Neural cell (in vitro differentiated cells): ENCODE results near the gene PLPP3. TPM values are rescaled to one million over a fixed set of nuclear protein-coding genes. Genes with fewer than 3 reads are reported as not detected.

Experiments
- H2AFZ ChIP-seq: fragments of 200-600, 300-800 bp; sonication (generic), shearing (Covaris generic); 2 replicates; pipeline ENCODE4 v1.6.0; 2014; ENCODE audit warnings: low read depth, mild to moderate bottlenecking, antibody characterized with exemption, low read length, moderate library complexity
- H3F3A ChIP-seq: fragments of 200-600 bp; shearing (Covaris generic); 2 replicates; pipeline ENCODE4 v1.6.1; 2016; ENCODE audit warnings: mild to moderate bottlenecking, moderate library complexity, mixed read lengths, antibody characterized with exemption, low read length; ENCODE audit not compliant: insufficient read depth, poor library complexity, severe bottlenecking
- H3K27ac ChIP-seq: fragments of 200-600, 300-800 bp; sonication (generic), shearing (Covaris generic); 2 replicates; pipeline ENCODE4 v1.5.1; 2014; ENCODE audit warnings: mild to moderate bottlenecking, low read length, moderate library complexity
- H3K27me3 ChIP-seq: fragments of 300-800, 200-600 bp; sonication (generic), shearing (Covaris generic); 2 replicates; pipeline ENCODE4 v1.6.0; 2014; ENCODE audit warnings: mild to moderate bottlenecking, low read depth, low read length, moderate library complexity; ENCODE audit not compliant: insufficient read depth
- H3K36me3 ChIP-seq: fragments of 300-800, 200-600 bp; sonication (generic), shearing (Covaris generic); 2 replicates; pipeline ENCODE4 v1.5.1; 2014; ENCODE audit warnings: mild to moderate bottlenecking, antibody characterized with exemption, low read length, moderate library complexity; ENCODE audit not compliant: insufficient read depth
- H3K4me2 ChIP-seq: fragments of 300-800, 200-600 bp; sonication (generic), shearing (Covaris generic); 2 replicates; pipeline ENCODE4 v1.6.0; 2014; ENCODE audit warnings: mild to moderate bottlenecking, low read length
- H3K4me3 ChIP-seq: fragments of 300-800, 200-600 bp; sonication (generic), shearing (Covaris generic); 2 replicates; pipeline ENCODE4 v1.5.1; 2014; ENCODE audit warnings: mild to moderate bottlenecking, low read length, moderate library complexity
- H3K79me2 ChIP-seq: fragments of 200-600 bp; shearing (Covaris generic); replicated peaks from 2 replicates; pipeline ENCODE4 v1.6.0; 2014; ENCODE audit warnings: mild to moderate bottlenecking, low read length, moderate library complexity; ENCODE audit not compliant: insufficient read depth
- H3K9ac ChIP-seq: fragments of 300-800, 200-600 bp; sonication (generic), shearing (Covaris generic); 2 replicates; pipeline ENCODE4 v1.6.1; 2016; ENCODE audit warnings: mild to moderate bottlenecking, low read length, mixed read lengths
- H3K9me2 ChIP-seq: fragments of 200-600 bp; shearing (Covaris generic); 2 replicates; pipeline ENCODE4 v1.6.1; 2016; ENCODE audit warnings: mild to moderate bottlenecking, low read length, mixed read lengths; ENCODE audit not compliant: insufficient read depth
- H3K9me3 ChIP-seq: fragments of 200-600, 300-800 bp; sonication (generic), shearing (Covaris generic); 2 replicates; pipeline ENCODE4 v1.6.1; 2016; ENCODE audit warnings: mild to moderate bottlenecking, mixed run types, low read length, moderate library complexity, mixed read lengths
- H4K20me1 ChIP-seq: fragments of 200-600 bp; shearing (Covaris generic); 2 replicates; pipeline ENCODE4 v1.6.1; 2016; ENCODE audit warnings: mild to moderate bottlenecking, mixed run types; ENCODE audit not compliant: insufficient read depth
- CTCF ChIP-seq: fragments of 450-650 bp; IDR thresholded peaks from 2 replicates; pipeline ENCODE4 v1.5.1; 2014; ENCODE audit warnings: antibody characterized with exemption, mild to moderate bottlenecking, moderate library complexity; ENCODE audit not compliant: poor library complexity, severe bottlenecking
- EP300 ChIP-seq: fragments of 450-650 bp; conservative IDR thresholded peaks from 2 replicates; pipeline ENCODE4 v1.6.1; 2014; ENCODE audit warnings: antibody characterized with exemption, mild to moderate bottlenecking, moderate library complexity; ENCODE audit not compliant: poor library complexity, severe bottlenecking
- EZH2 ChIP-seq: fragments of 200-600, 300-800 bp; shearing (Covaris generic), sonication (generic); IDR thresholded peaks from 2 replicates; pipeline ENCODE4 v1.6.1; 2014; ENCODE audit warnings: antibody characterized with exemption, low read length, borderline replicate concordance, mild to moderate bottlenecking; ENCODE audit not compliant: insufficient read depth, poor library complexity, severe bottlenecking
- MXI1 ChIP-seq: fragments of 450-650 bp; conservative IDR thresholded peaks from 2 replicates; pipeline ENCODE4 v1.6.1; 2014; ENCODE audit warnings: antibody characterized with exemption, mild to moderate bottlenecking; ENCODE audit not compliant: poor library complexity, severe bottlenecking
- POLR2AphosphoS5 ChIP-seq: IDR thresholded peaks from 2 replicates; pipeline ENCODE4 v1.6.1; 2012
- RAD21 ChIP-seq: fragments of 450-650 bp; conservative IDR thresholded peaks from 2 replicates; pipeline ENCODE4 v1.6.1; 2014; ENCODE audit warnings: antibody characterized with exemption, mild to moderate bottlenecking, moderate library complexity
- SMC3 ChIP-seq: fragments of 450-650 bp; conservative IDR thresholded peaks from 2 replicates; pipeline ENCODE4 v1.6.1; 2014; ENCODE audit warnings: antibody characterized with exemption, mild to moderate bottlenecking, moderate library complexity; ENCODE audit not compliant: poor library complexity
- TAF1 ChIP-seq: IDR thresholded peaks from 2 replicates; pipeline ENCODE4 v1.6.1; 2012; ENCODE audit warnings: low read depth
- polyA plus RNA-seq: library from polyadenylated mRNA; depleted of rRNA; stranded (reverse); fragments of >200 nt; gene quantifications from 2 replicates; pipeline ENCODE4 v1.2.3, GENCODE V29; 2014
- TF ChIP-seq, protein P1 (sequence below): IDR thresholded peaks from 2 replicates; pipeline ENCODE4 v1.6.1; 2012; ENCODE audit warnings: borderline replicate concordance

Gene PLPP3
- polyA plus RNA-seq, 1 donor from 2014 or later: 2.1 TPM

DNA sequence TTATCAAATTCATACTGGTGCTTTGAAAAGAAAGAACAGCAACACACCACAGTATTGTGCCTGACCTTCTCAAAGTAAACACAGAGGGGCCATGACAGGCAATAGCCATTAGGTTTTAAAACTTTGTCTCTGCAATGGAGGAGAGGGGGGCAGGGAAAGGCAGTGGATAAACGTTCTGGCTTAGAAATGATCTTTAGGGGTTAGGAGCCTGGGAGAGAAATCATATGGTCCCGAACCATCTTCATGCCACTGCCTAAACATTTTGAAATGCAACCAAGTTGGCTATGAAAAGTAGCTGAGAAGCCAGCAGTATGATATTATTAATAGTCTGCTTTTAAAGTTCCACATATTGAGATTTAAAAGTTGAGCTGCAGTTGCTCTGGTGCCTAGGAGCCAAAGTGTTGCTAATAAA lies 39.8 kb downstream of the PLPP3 start:
- H3K4me2 ChIP-seq: no peak overlapping the region
- H3K27me3 ChIP-seq: no peaks in the 10 kb centered on the region
- H3K36me3 ChIP-seq: no peaks in the 10 kb centered on the region
- H3K4me3 ChIP-seq: no peak overlapping the region
- no peaks in the 10 kb centered on the region for H4K20me1 ChIP-seq
- H3K9me2 ChIP-seq: no peaks in the 10 kb centered on the region
- H3F3A ChIP-seq: no peaks in the 10 kb centered on the region
- H3K79me2 ChIP-seq: peaks cover 5% of the 10 kb centered on the region
- no peaks in the 10 kb centered on the region for H3K9me3 ChIP-seq
- H3K27ac ChIP-seq: no peak overlapping the region
- TF ChIP-seq SMC3: no peak
- no peak for TF ChIP-seq EZH2
- TF ChIP-seq, protein P1, sequence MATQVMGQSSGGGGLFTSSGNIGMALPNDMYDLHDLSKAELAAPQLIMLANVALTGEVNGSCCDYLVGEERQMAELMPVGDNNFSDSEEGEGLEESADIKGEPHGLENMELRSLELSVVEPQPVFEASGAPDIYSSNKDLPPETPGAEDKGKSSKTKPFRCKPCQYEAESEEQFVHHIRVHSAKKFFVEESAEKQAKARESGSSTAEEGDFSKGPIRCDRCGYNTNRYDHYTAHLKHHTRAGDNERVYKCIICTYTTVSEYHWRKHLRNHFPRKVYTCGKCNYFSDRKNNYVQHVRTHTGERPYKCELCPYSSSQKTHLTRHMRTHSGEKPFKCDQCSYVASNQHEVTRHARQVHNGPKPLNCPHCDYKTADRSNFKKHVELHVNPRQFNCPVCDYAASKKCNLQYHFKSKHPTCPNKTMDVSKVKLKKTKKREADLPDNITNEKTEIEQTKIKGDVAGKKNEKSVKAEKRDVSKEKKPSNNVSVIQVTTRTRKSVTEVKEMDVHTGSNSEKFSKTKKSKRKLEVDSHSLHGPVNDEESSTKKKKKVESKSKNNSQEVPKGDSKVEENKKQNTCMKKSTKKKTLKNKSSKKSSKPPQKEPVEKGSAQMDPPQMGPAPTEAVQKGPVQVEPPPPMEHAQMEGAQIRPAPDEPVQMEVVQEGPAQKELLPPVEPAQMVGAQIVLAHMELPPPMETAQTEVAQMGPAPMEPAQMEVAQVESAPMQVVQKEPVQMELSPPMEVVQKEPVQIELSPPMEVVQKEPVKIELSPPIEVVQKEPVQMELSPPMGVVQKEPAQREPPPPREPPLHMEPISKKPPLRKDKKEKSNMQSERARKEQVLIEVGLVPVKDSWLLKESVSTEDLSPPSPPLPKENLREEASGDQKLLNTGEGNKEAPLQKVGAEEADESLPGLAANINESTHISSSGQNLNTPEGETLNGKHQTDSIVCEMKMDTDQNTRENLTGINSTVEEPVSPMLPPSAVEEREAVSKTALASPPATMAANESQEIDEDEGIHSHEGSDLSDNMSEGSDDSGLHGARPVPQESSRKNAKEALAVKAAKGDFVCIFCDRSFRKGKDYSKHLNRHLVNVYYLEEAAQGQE: no peak
- no peak for TF ChIP-seq RAD21
- TF ChIP-seq TAF1: no peak
- TF ChIP-seq CTCF: no peak
- H2AFZ ChIP-seq: no peak overlapping the region
- no peak overlapping the region for H3K9ac ChIP-seq

DNA sequence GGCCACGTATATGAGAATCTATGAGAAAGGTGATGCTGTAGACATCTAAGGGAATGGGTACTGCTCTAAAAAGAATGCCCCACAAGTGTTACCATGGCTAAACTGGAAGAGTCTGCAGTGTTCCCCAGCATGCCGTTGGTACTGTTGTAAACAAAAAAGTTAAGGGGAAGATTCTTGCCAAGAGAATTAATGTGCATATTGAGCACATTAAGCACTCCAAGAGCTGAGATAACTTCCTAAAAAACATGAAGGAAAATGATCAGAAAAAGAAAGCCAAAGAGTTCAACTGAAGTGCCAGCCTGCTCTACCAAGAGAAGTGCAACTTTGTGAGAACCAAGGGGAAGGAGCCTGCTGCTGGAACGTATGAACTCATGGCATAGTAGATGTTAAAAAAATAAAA lies 40.8 kb downstream of the PLPP3 start:
- TF ChIP-seq SMC3 (no peak), POLR2AphosphoS5 (no peak), RAD21 (no peak), MXI1 (no peak), EP300 (no peak), EZH2 (no peak), CTCF (no peak), TAF1 (no peak)
- TF ChIP-seq, protein P1: no peak
- Histone ChIP-seq H3K9ac (no peak overlapping the region), H3K36me3 (no peaks in the 10 kb centered on the region), H3F3A (no peaks in the 10 kb centered on the region), H3K9me2 (no peaks in the 10 kb centered on the region), H2AFZ (no peak overlapping the region), H3K9me3 (no peaks in the 10 kb centered on the region), H3K4me2 (no peak overlapping the region), H3K27me3 (no peaks in the 10 kb centered on the region), H4K20me1 (no peaks in the 10 kb centered on the region), H3K4me3 (no peak overlapping the region), H3K27ac (no peak overlapping the region), H3K79me2 (peaks cover 5% of the 10 kb centered on the region)
